GM08714 (cell line): ENCODE measurements around the gene CHST11.

Source experiments
- H3K4me3 ChIP-seq: fragments of 200-500 bp; sonication (Bioruptor generic); 2 replicates; pipeline ENCODE4 v1.5.1; 2014; ENCODE audit warnings: mild to moderate bottlenecking, low read length, inconsistent platforms
- ZNF274 ChIP-seq: IDR thresholded peaks from 2 replicates; pipeline ENCODE4 v1.6.1; 2012; ENCODE audit warnings: mild to moderate bottlenecking, low read depth, low read length

CHST11 gene

GRCh38 chr12:104582739-104583138 lies 126.0 kb downstream of the CHST11 start:
- TF ChIP-seq ZNF274 = no peak
- H3K4me3 ChIP-seq = peak overlapping the region; percentile 24; the same call in 1 of the 2 replicates

GRCh38 chr12:104583301-104583700 lies 126.6 kb downstream of the CHST11 start:
- peak overlapping the region; percentile 58; the same call in 1 of the 2 replicates for H3K4me3 ChIP-seq
- TF ChIP-seq ZNF274 = no peak

- no peak overlapping the region for H3K4me3 ChIP-seq
- TF ChIP-seq ZNF274 = no peak
Observed at GRCh38 chr12:104585448-104586055, 128.8 kb downstream of the CHST11 start.

- TF ChIP-seq ZNF274 = no peak
- no peak overlapping the region for H3K4me3 ChIP-seq
Observed at GRCh38 chr12:104586351-104586919, 129.7 kb downstream of the CHST11 start.

GRCh38 chr12:104588047-104588920 lies 131.5 kb downstream of the CHST11 start:
- TF ChIP-seq ZNF274 = no peak
- no peak overlapping the region for H3K4me3 ChIP-seq

GRCh38 chr12:104588921-104589590 lies 132.3 kb downstream of the CHST11 start:
- H3K4me3 ChIP-seq = no peak overlapping the region
- TF ChIP-seq ZNF274 = no peak

- no peak for TF ChIP-seq ZNF274
Observed at GRCh38 chr12:104590022-104590421, 133.3 kb downstream of the CHST11 start.

GRCh38 chr12:104591257-104591885 lies 134.6 kb downstream of the CHST11 start:
- TF ChIP-seq ZNF274 = no peak
- H3K4me3 ChIP-seq = no peak overlapping the region

More at GRCh38 chr12:104590022-104590421, 133.3 kb downstream of the CHST11 start:
- H3K4me3 ChIP-seq = no peak overlapping the region

GRCh38 chr12:104593482-104593881 lies 136.7 kb downstream of the CHST11 start:
- no peak for TF ChIP-seq ZNF274
- no peak overlapping the region for H3K4me3 ChIP-seq

GRCh38 chr12:104596134-104596799 lies 139.5 kb downstream of the CHST11 start:
- TF ChIP-seq ZNF274 = no peak

GRCh38 chr12:104596898-104597843 lies 140.4 kb downstream of the CHST11 start:
- H3K4me3 ChIP-seq = no peak overlapping the region
- TF ChIP-seq ZNF274 = no peak

More at GRCh38 chr12:104596134-104596799, 139.5 kb downstream of the CHST11 start:
- no peak overlapping the region for H3K4me3 ChIP-seq
